HG03064 (cell line): ENCODE measurements around the gene IL17RA.

ENCODE experiments used
- ATAC-seq: cut with Tn5 transposase; IDR thresholded peaks from one replicate; pipeline ENCODE4 v1.9.1; 2021; ENCODE audit warnings: low read depth; ENCODE audit not compliant: unreplicated experiment

IL17RA gene

DNA sequence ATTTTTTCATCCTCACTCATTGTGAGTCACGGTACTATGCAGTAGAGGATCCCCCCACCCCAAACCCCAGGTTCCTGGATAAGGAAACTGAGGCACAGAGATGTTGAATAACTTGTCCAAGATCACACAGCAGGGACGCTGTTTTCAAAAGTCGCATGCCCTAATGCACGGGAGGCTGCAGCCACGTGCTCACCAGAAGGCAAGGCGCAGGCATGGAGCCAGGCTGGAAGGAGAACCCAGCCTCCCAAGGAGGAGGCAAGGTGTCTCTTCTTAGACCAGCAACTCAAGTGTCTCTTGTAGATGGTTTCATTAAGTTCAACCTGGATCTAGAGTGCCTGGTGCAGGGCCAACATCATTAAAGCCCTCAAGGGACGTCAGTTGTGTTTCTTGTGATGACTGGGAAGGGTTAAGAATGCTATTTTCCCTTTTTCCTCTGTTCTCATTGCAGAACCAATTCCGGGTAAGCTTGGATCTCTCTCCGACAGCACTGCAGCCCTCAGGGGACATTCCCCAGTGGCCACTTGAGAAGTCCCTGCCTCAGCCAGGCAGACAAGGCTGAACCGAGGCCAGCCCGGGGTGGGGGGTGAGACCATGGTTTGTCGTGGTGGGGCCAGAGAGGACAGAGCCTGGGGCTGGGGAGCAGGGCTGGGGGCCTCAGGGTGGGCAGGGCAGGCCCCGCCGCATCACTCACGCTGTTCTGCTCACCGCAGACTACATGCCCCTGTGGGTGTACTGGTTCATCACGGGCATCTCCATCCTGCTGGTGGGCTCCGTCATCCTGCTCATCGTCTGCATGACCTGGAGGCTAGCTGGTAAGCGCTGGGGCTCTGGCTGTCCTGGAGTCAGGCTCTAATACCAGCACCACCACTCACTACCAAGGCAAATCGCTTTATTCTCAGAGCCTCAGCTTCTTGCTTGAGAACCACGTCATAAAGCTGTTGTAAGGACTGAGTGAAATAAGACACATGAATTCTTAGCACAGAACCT is 20.6 kb downstream of the IL17RA start:
- ATAC-seq, result no peak

DNA sequence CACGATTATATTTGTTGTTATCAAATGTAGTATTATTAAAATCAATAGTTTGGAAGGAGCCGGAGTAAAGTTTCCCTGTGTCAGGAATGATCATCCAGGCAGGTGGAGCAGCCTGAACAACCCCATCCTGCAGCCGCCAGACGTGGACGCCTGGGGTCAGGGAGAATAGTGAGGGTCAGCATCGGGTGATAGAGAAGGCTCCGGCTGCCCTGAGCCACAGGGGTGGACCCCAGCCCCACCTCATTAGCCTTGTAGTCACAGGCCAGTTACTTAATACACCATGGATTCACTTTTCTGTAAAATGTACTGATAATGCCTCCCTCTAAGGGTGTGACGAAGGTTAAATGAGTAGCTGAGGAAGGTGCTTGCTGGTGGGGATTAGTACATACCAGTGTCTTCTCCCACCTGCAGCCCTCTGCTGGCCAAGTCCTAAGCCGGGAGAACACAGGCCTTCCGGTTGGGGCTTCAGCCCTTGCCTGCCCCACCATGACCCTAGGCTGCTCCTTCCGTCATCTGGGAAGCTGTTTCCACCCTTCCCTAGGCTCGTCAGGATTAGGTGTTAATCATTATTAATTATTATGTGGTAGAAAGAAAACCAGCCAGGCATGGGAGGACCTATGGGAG is 21.5 kb downstream of the IL17RA start:
- ATAC-seq, result no peak

- no peak for ATAC-seq
Measured at GRCh38 chr22:17106785-17107546, 22.2 kb downstream of the IL17RA start.

GRCh38 chr22:17107547-17107810 is 22.7 kb downstream of the IL17RA start:
- ATAC-seq, result no peak

GRCh38 chr22:17108256-17109112 is 23.7 kb downstream of the IL17RA start:
- ATAC-seq, result no peak

GRCh38 chr22:17109113-17109865 is 24.5 kb downstream of the IL17RA start:
- no peak for ATAC-seq

- no peak for ATAC-seq
Measured at GRCh38 chr22:17109976-17110375, 25.2 kb downstream of the IL17RA start.

GRCh38 chr22:17110791-17111550 is 26.2 kb downstream of the IL17RA start:
- no peak for ATAC-seq

- no peak for ATAC-seq
Measured at GRCh38 chr22:17112491-17113042, 27.8 kb downstream of the IL17RA start.

GRCh38 chr22:17113600-17113999 is 28.8 kb downstream of the IL17RA start:
- ATAC-seq, result no peak

GRCh38 chr22:17114173-17114897 is 29.5 kb downstream of the IL17RA start:
- ATAC-seq, result no peak

DNA sequence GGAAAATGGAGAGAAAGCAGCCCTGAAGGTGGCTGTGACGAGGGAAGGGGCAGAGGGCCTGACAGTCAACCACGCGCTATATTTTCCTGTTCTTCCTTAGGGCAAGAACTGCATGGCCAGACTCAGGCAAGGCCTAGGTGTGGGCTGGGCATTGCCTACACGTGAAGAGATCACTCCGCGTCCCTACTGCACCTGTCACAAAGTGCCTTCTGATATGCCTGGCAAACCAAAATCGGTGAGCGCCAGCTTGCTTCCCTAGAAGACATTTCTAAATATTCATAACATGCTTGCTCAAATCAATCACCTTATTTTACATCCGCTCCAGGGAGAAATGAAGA is 30.1 kb downstream of the IL17RA start:
- no peak for ATAC-seq

- ATAC-seq, result no peak
Measured at GRCh38 chr22:17115236-17115635, 30.4 kb downstream of the IL17RA start.

GRCh38 chr22:17115945-17116565 is 31.3 kb downstream of the IL17RA start:
- ATAC-seq, result no peak

DNA sequence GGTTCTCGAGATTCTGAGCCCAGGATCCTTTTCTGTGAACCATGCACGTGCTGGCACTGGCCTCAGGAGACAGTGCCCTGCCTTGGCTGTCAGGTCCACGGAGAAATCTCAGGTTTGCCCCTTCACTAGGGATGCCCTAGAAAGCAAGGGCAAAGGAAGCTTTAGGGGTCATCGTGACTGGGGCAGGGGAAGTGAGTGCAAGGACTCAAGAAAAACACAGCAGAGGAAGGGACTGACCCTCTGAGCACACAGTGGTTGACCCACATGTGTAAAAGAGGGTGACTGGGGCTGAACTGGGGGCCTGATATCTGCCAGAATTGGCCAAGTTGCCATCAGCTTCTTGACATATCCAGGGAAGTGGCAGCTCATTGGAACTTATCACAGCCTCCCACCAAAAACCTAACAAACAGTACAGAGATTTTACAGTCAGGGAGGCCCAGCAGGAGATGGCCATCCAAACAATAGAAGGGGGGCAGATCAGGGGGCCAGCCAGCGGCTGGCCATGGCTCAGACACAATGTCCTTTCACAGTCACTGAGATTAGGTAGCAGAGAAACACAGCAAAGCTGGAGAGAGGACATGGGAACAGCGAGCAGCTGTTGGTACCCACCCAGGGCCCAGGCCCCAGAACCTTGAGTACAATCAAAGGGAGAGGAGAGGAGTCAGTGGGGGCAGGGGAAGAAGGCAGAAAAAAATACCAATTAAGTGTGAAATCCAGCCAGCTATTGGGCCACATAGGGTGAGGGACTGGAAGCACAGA is 32.0 kb downstream of the IL17RA start:
- no peak for ATAC-seq

DNA sequence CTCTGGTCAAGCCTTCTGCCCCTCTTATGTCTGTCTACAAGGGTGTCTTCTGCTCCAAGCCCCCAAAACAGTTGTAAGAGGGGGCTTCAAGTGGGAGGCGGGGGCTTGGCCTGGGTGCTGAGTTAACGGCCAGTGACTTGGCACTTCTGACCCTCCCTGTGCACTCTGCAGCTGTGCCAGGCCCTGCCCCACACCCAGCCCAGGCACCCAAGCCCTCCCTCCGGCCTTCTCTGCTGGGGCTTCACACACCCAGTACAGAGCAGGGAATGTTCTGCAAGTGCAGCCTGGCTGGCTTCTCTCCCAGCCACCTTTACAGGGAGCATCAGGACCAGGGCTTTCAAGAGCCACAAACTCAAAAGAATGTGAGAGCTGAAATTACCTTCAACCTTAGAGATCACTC is 32.6 kb downstream of the IL17RA start:
- ATAC-seq, result no peak

GRCh38 chr22:17117890-17118289 is 33.1 kb downstream of the IL17RA start:
- no peak for ATAC-seq
